HL-60/S4 treated with retinoic acid at 250 ng/mL for 4 days and 3 days (cell line): ENCODE measurements around the gene CCDC191.

ENCODE experiments used
- in situ Hi-C: fragments of 300-500 bp; cut with MboI; formaldehyde crosslinking; loops from 2 replicates; pipeline ENCODE4 v1.7.0; 2022; ENCODE audit warnings: low sequenced_read_pairs

CCDC191 gene, protein sequence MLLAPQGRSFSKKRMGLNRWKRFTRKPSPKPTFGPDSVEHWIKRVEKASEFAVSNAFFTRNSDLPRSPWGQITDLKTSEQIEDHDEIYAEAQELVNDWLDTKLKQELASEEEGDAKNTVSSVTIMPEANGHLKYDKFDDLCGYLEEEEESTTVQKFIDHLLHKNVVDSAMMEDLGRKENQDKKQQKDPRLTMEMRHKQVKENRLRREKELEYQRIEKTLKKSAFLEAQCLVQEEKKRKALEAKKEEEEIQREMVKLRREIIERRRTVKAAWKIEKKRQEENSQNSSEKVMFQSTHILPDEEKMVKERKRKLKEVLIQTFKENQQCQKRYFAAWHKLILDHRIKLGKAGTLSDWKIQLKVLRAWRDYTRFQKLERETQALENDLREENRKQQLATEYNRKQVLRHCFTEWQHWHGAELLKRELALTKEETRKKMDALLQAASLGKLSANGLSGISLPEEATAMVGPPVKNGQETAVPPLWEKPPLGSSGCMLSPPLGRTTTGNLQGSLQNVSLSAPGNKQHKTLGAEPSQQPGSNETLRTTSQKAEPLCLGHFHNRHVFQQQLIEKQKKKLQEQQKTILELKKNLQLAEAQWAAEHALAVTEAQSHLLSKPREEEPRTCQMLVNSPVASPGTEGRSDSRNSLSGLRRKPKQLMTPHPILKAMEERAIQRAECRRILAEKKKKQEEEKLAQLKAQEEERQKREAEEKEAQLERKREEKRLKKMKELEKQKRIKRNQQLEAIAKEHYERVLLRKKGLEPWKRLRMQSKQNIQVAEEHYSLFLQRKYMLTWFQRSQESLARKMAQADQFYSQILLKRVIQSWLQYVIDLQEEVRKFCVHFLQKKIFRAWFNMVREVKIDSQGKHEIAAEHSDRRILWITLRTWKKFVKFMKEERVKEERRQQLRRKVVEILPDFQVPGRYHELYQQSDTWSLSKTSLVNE

DNA sequence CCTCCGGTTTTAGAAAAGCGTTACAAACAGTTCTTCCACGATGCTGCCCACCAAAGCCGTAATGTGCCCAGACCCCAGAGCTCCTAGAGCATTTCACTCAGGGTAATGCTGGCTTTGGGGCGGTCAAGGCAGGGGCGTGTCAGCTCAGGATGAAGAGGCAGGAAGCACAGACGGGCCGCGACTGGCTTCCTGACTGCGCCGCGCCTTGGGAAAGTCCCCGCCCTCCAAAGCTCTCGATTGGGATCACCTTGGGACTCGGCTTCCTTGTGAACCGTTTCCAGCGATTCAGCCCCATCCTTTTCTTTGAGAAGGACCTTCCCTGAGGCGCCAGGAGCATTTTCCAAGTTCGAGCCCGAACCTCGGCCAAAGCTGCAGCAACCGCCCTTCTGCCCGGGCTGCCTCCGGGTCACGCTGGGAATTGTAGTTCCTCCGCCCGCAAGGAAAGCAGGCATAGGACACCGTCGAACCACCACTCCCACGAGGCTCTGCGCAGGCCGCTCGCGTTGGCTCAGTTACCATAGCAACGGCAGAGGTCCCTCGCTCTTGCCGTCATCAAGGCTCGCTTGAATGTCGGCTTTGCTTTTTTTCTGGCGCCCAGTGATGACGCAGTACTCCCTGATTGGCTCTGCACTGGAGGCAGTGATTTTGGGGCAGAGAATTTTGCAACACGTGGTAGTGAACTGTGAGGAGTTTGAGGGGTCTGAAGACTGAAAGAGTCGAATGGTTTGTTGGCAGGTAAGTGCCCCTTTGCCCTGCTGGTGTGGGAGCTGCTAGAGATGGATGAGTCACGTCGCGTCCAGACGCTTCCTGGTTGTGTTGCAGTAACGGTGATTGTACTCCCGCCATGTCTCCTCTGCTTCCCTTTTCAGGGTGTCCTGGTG, at the start of gene CCDC191, which contains the start of gene QTRT2:
TSS of gene CCDC191 (minus strand) at position 397 of the 881 bp plus-strand sequence. CDS start at position 337, 60 bp downstream.
TSS of gene QTRT2 (plus strand) at position 608 of the 881 bp plus-strand sequence. CDS start 8,521 bp downstream, outside the sequence.
- in situ Hi-C loops, result no loop called here

DNA sequence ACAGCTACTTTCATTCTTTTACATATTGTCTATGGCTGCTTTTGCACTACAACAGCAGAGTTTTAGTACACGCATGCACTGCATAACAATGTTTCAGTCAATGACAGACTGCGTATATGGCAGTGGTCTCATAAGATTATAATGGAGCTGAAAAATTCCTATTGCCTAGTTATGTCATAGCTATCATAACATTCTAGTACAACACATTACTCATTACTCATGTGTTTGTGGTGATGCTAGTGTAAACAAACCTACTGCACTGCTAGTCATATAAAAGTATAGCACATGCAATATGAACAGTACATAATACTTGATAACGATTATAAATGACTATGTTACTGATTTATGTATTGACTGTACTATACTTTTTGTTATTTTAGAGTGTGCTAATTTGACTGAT, 48.1 kb upstream of the CCDC191 start:
- in situ Hi-C loops, result no loop called here

DNA sequence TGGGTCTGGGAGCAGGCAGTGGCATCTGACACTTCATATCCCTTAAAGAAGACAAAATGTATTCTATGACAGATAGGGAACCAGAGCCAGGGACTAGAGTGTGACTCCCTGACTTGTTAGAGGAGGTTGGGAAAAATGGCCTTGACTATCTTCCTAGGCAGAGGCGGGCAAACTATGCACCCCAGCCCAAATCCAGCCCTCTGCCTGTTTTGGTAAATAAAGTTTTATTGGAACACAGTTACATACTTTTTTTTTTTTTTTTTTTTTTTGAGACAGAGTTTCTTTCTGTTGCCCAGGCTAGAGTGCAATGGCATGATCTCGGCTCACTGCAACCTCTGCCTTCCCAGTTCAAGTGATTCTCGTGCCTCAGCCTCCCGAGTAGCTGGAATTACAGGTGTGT, 47.5 kb upstream of the CCDC191 start:
- in situ Hi-C loops, result no loop called here

- in situ Hi-C loops, result no loop called here
These were observed 46.9 kb upstream of the CCDC191 start for GRCh38 chr3:114103181-114103580.

GRCh38 chr3:114101101-114101500, 44.8 kb upstream of the CCDC191 start:
- in situ Hi-C loops, result no loop called here

DNA sequence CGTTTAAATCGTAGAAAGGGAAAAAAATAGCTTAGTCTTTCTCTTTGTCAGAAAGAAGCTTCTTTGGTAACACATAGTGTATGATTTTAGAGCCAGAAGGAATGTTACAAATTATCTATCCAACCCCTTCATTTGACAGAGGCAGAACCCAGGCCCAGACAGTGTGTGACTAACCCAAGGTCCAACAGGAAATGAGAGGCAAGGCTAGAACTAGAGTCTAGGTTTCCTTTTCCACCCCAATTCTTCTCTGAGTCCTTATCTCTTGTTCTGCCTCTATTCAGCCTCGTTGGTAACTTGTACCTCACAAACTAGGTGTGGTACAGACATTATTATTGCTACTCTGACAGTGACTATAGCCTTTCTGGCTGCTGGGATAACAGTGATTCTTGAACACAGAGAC, 39.5 kb upstream of the CCDC191 start:
- in situ Hi-C loops, result no loop called here

- in situ Hi-C loops, result no loop called here
These were observed 37.3 kb upstream of the CCDC191 start for GRCh38 chr3:114093596-114093995.

DNA sequence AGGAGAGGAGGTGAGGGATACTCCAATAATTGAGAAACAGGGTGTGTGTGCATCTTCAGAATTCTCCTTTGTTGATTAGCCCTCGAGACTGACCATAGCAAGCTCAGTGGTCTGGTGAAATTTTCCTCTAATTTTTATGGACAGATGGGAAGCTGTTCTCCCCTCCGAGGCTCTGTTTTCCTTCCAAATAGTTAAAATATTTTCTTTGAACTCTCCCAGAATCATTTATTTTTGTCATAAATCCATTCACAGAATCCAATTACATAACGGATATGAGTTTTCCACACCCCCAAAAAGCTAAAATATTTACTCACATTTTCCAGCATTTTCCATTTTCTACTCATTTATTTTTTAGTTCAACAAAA, 36.7 kb upstream of the CCDC191 start:
- in situ Hi-C loops, result no loop called here

- in situ Hi-C loops, result no loop called here
These were observed 36.1 kb upstream of the CCDC191 start for GRCh38 chr3:114092151-114093015.

DNA sequence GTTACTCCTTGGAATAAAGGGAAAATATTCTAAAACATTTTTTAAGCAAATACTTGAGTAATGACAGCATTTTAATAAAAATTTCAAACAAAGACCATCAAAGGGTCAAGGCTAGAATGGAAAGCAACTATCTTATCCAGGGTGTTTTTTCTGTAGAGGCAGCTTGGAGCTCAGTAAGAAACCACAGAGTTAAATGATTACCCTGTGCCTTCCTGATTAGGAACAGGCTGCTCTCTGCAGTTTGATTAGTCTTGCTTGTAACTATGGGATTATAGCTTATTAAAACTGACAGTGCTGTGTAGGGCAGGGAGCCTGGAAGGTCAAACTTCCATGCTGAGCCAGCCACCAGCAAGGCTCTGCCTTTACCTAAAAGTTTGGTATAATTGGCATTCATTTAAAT, 33.3 kb upstream of the CCDC191 start:
- in situ Hi-C loops, result no loop called here

DNA sequence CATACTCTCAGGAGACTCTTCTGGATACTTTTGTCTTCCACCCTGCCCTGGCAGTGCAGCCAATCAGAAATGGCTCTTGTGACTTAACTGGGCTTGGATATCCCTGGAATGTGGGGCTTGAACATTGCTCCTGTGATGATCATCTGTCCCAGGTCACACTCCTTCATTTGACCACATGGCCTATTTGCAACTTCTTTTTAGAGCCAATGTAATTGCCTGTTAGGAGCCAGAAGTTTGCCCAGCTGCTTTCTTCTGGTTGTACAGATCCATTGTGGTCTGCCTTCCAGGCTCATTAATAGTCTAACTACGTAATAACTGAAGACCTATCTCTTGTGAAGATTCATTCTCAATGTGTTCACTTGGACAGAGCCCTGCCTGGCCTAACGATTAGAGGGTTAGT, 30.0 kb upstream of the CCDC191 start:
- in situ Hi-C loops, result no loop called here

GRCh38 chr3:114083112-114083511, 26.8 kb upstream of the CCDC191 start:
- in situ Hi-C loops, result no loop called here

DNA sequence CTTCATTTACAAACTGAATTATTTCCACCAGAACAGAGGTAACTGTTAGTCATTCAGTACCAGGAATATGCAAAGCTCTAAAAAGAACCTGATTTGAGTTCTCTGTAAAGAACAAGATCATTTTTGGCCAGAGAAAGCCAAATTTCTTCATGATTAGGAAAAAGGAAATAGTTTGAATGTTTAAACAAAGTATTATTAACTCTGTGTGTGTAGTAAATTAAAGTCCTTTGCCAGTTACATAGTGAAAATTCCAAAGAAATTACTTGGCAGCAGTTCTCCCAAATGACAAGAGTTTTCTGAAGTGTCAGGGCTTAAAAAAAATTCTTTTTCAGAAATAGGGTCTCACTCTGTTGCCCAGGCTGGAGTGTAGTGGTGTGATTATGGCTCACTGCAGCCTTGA, 24.7 kb upstream of the CCDC191 start:
- in situ Hi-C loops, result no loop called here

DNA sequence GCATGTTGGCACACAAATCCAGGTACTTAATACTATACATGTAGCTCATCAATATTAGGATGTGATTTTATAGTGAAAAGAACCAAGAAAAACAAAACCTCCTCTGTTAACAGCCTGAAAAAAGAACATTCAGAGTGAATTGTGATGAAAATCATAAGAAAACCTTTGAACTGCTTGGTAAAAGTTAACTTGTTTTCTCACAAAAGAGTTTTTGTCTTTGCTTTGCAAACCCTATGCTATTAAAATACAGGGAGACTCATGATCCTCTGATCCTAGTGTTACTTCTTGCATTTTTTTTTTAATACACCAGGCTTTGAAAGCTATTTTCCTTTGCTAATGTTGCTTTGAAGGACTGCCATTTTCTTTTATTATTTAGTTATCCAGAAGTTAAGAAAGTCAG, 23.9 kb upstream of the CCDC191 start:
- in situ Hi-C loops, result no loop called here

DNA sequence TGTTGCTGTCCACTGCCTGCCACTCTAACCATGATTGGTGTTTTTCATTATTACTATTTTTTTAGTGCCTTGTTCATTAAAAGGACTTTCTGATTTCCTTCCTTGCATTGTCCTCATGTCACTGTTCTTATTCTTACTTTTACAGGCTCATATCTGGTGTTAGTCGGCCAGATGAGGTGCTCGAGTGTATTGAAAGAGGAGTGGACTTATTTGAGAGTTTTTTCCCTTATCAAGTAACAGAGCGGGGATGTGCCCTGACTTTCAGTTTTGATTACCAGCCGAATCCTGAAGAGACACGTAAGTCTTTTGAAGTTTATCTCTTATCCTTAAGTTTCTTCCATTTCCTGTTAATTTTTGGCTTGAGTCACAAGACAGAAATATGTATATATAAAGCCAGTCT, 23.4 kb upstream of the CCDC191 start:
- in situ Hi-C loops, result no loop called here

GRCh38 chr3:114078126-114078525, 21.8 kb upstream of the CCDC191 start:
- in situ Hi-C loops, result no loop called here

DNA sequence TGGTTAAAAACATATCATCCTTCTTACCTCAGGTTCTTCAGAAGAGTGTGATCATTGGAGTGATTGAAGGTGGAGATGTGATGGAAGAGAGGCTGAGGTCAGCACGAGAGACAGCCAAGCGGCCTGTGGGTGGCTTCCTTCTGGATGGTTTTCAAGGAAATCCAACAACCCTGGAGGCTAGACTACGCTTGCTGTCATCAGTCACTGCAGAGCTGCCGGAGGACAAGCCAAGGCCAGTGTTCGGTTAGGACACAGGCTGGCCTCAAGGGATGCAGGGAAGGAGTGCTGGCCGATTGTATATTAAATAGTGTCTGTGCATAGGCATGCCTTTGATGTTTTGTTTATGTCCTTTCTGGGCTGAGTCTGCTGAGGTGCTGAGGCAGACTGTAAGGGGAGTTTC, 20.4 kb upstream of the CCDC191 start:
- in situ Hi-C loops, result no loop called here

DNA sequence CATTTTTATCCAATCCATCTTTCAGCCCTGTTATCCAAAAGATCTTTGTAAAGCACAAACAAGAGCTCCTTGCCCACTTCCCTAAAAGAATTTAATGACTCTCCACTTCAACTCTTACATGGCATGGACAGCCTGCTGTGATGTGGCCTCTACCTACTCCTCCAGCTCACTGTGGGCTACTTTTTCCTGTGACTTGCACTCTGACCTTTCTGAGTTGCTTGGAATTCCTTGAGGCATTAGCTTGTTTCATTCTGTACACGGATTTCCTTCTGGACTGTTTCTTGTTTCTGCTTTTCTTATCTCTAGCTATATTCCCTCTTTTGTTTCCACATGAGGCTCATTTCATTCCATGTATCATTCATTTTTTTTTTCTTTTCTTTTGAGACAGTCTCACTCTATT, 15.5 kb upstream of the CCDC191 start:
- in situ Hi-C loops, result no loop called here

DNA sequence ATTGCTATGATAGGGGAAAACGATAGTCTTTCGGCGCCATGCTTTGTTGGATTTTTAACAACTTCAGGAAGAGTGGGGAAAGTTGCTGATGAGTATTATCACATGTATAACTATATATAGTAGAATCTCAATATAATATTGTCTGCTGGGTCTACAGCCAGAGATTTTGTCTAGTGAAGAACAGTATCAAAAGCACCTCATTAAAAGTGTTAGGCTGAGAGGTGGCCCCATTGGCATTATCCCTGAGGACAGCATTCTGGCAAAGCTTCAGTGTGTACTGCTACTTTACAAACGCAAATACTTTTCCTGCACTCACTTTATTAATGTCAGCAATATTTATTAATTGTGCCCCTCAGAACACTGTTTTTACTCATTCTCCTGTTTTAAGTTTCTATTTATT, 12.0 kb upstream of the CCDC191 start:
- in situ Hi-C loops, result no loop called here

- in situ Hi-C loops, result no loop called here
These were observed 11.5 kb upstream of the CCDC191 start for GRCh38 chr3:114067804-114068203.
